Renal cortical epithelial cell (primary cell): ENCODE results near the gene GALNT12. TPM values are rescaled to one million over a fixed set of nuclear protein-coding genes. Genes with fewer than 3 reads are reported as not detected.

Source experiments
- total RNA-seq: library from RNA; depleted of rRNA; stranded (reverse); fragments of >200 nt; gene quantifications from 2 replicates; pipeline ENCODE4 v1.2.3, GENCODE V29; 2014

Gene GALNT12
- total RNA-seq, 1 donor from 2014 or later: 4.3 TPM

Other genes starting within 250 kb of the GALNT12 start
- gene GABBR2, start 98.7 kb upstream of the GALNT12 start, total RNA-seq: 0.17 TPM in 1 of 2 replicates, not detected in the other
- gene ANKS6, start 11.1 kb upstream of the GALNT12 start, total RNA-seq: 11.3 and 26.1 TPM in 2 replicates
- gene COL15A1, start 136.2 kb downstream of the GALNT12 start, total RNA-seq: 0.05 and 0.35 TPM in 2 replicates